Limb (tissue), 2 donors: ENCODE data around the gene XYLT2.

Experiments
- DNase-seq, 2 donors: peaks; one replicate each; pipeline ENCODE4 v3.0.0-alpha.2; 2016; ENCODE audit errors: extremely low spot score in 2 of 2

XYLT2 gene

GRCh38 chr17:50363217-50364060, 17.5 kb downstream of the XYLT2 start:
- peak in 1 of 2 donors; percentile 66 for DNase-seq

GRCh38 chr17:50364061-50364458, 18.1 kb downstream of the XYLT2 start:
- DNase-seq, result no peak

- DNase-seq, result no peak
These were observed 18.8 kb downstream of the XYLT2 start for GRCh38 chr17:50364715-50365114.

- no peak for DNase-seq
These were observed 19.2 kb downstream of the XYLT2 start for GRCh38 chr17:50365165-50365564.

- DNase-seq, result no peak
These were observed 19.9 kb downstream of the XYLT2 start for GRCh38 chr17:50365649-50366393.

GRCh38 chr17:50367401-50367800, 21.5 kb downstream of the XYLT2 start:
- no peak for DNase-seq

- no peak for DNase-seq
These were observed 24.1 kb downstream of the XYLT2 start for GRCh38 chr17:50370052-50370451.

GRCh38 chr17:50371526-50371925, 25.6 kb downstream of the XYLT2 start:
- no peak for DNase-seq

- no peak for DNase-seq
These were observed 26.4 kb downstream of the XYLT2 start for GRCh38 chr17:50372222-50372757.

GRCh38 chr17:50372758-50373556, 27.0 kb downstream of the XYLT2 start, which contains the start of the genes EME1 and MRPL27:
EME1 (plus strand) TSS chr17:50373229; CDS start chr17:50375209, 1,980 bp downstream.
MRPL27 (minus strand) TSS chr17:50373184; CDS start chr17:50373170, 14 bp downstream.
- DNase-seq, result peak; percentile 91 to 93

GRCh38 chr17:50373705-50374104, 27.8 kb downstream of the XYLT2 start:
- DNase-seq, result no peak

- no peak for DNase-seq
These were observed 30.1 kb downstream of the XYLT2 start for GRCh38 chr17:50375858-50376538.

- no peak for DNase-seq
These were observed 33.6 kb downstream of the XYLT2 start for GRCh38 chr17:50379351-50380132.

- no peak for DNase-seq
These were observed 34.7 kb downstream of the XYLT2 start for GRCh38 chr17:50380369-50381259.

- DNase-seq, result no peak
These were observed 35.4 kb downstream of the XYLT2 start for GRCh38 chr17:50381260-50381815.

- no peak for DNase-seq
These were observed 36.0 kb downstream of the XYLT2 start for GRCh38 chr17:50381920-50382319.

GRCh38 chr17:50382931-50383330, 37.0 kb downstream of the XYLT2 start:
- DNase-seq, result no peak

- DNase-seq, result no peak
These were observed 40.6 kb downstream of the XYLT2 start for GRCh38 chr17:50386510-50386909.

GRCh38 chr17:50388728-50389127, 42.8 kb downstream of the XYLT2 start:
- DNase-seq, result no peak
